IMR-90 (cell line): Measurements from ENCODE around the gene MNT. TPM values are rescaled to one million over a fixed set of nuclear protein-coding genes. Genes with fewer than 3 reads are reported as not detected.

Experiments
- ATAC-seq: fragments of 200-7000 bp; cut with Tn5 transposase; 2 replicates; pipeline ENCODE4 v1.9.1; 2020; ENCODE audit warnings: low read depth, mild to moderate bottlenecking, moderate library complexity
- BruUV-seq: library from RNA; stranded (reverse); fragments of 400-500 nt; replicated peaks from 2 replicates; lab custom pipeline; 2021; lab: Mats Ljungman, UMichigan
- CTCF ChIA-PET: fragments of 300-600 bp; formaldehyde crosslinking; extraction: SDS; loops from one replicate; lab custom pipeline; 2021; ENCODE audit warnings: antibody characterized with exemption; lab: Yijun Ruan, JAX
- POLR2A ChIA-PET: fragments of 300-600 bp; sonication (Branson Sonifier 250); formaldehyde crosslinking; loops from one replicate; lab custom pipeline; 2022; ENCODE audit warnings: antibody characterized with exemption; ENCODE audit not compliant: unreplicated experiment; lab: Charles Lee
- DNase-seq: peaks from one replicate; pipeline ENCODE4 v3.0.0; 2013
- H2AFZ ChIP-seq: replicated peaks from 2 replicates; pipeline ENCODE3; 2013; ENCODE audit warnings: low read length, mild to moderate bottlenecking; ENCODE audit not compliant: poor library complexity
- H2AK5ac ChIP-seq: 2 replicates; pipeline ENCODE4 v1.6.1; 2013; ENCODE audit warnings: low read depth, low read length, inconsistent platforms
- H2AK9ac ChIP-seq: replicated peaks from 2 replicates; pipeline ENCODE3; 2013; ENCODE audit warnings: mild to moderate bottlenecking, low read depth, low read length, moderate library complexity; ENCODE audit not compliant: poor library complexity
- H2BK120ac ChIP-seq: 2 replicates; pipeline ENCODE4 v1.6.1; 2013; ENCODE audit warnings: low read depth, low read length, inconsistent platforms
- H2BK15ac ChIP-seq: 3 replicates; pipeline ENCODE4 v1.6.1; 2013; ENCODE audit warnings: low read depth, low read length, inconsistent platforms
- H2BK20ac ChIP-seq: 2 replicates; pipeline ENCODE4 v1.6.1; 2013; ENCODE audit warnings: low read depth, mild to moderate bottlenecking, inconsistent platforms, low read length, moderate library complexity
- H2BK5ac ChIP-seq: 2 replicates; pipeline ENCODE4 v1.6.1; 2013; ENCODE audit warnings: mild to moderate bottlenecking, low read depth, low read length, inconsistent platforms; ENCODE audit not compliant: poor library complexity, severe bottlenecking
- H3K14ac ChIP-seq: replicated peaks from 2 replicates; pipeline ENCODE4 v1.6.1; 2013; ENCODE audit warnings: low read depth, low read length, inconsistent platforms
- H3K18ac ChIP-seq: 2 replicates; pipeline ENCODE4 v1.6.1; 2013; ENCODE audit warnings: low read depth, low read length, control low read depth
- H3K23ac ChIP-seq: 2 replicates; pipeline ENCODE4 v1.6.1; 2013; ENCODE audit warnings: low read depth, low read length, inconsistent platforms
- H3K27ac ChIP-seq: 2 replicates; pipeline ENCODE4 v1.5.1; 2013; ENCODE audit warnings: mild to moderate bottlenecking, control low read depth, low read length; ENCODE audit not compliant: insufficient read depth
- H3K27me3 ChIP-seq: 2 replicates; pipeline ENCODE4 v1.6.1; 2013; ENCODE audit warnings: low read length; ENCODE audit not compliant: control insufficient read depth, insufficient read depth
- H3K36me3 ChIP-seq: 2 replicates; pipeline ENCODE4 v1.6.1; 2013; ENCODE audit warnings: low read length, mixed read lengths; ENCODE audit not compliant: control insufficient read depth, insufficient read depth
- H3K4ac ChIP-seq: 2 replicates; pipeline ENCODE4 v1.6.1; 2013; ENCODE audit warnings: low read depth, low read length, inconsistent platforms
- H3K4me1 ChIP-seq: 2 replicates; pipeline ENCODE4 v1.6.1; 2013; ENCODE audit warnings: low read length, mixed read lengths; ENCODE audit not compliant: control insufficient read depth, insufficient read depth
- H3K4me2 ChIP-seq: 2 replicates; pipeline ENCODE4 v1.6.1; 2013; ENCODE audit warnings: low read depth, mild to moderate bottlenecking, control low read depth, low read length, moderate library complexity
- H3K4me3 ChIP-seq: 2 replicates; pipeline ENCODE4 v1.5.1; 2013; ENCODE audit warnings: low read depth, mild to moderate bottlenecking, control low read depth, low read length, moderate library complexity; ENCODE audit not compliant: insufficient read depth
- H3K56ac ChIP-seq: 2 replicates; pipeline ENCODE4 v1.6.1; 2013; ENCODE audit warnings: low read length, inconsistent platforms; ENCODE audit not compliant: insufficient read depth; ENCODE audit errors: extremely low read depth
- H3K79me1 ChIP-seq, 2 experiments: 2 replicates each; pipeline ENCODE4 v1.6.1; 2013; ENCODE audit warnings: low read length in 2 of 2, inconsistent platforms in 1 of 2, low read depth in 1 of 2
- H3K9ac ChIP-seq: 2 replicates; pipeline ENCODE4 v1.6.1; 2013; ENCODE audit warnings: low read depth, low read length, control low read depth
- H3K9me1 ChIP-seq: 2 replicates; pipeline ENCODE4 v1.6.1; 2013; ENCODE audit warnings: low read length, inconsistent platforms; ENCODE audit not compliant: insufficient read depth
- H3K9me3 ChIP-seq: 2 replicates; pipeline ENCODE4 v1.6.1; 2013; ENCODE audit warnings: low read length; ENCODE audit not compliant: control insufficient read depth, insufficient read depth
- H4K20me1 ChIP-seq: 2 replicates; pipeline ENCODE4 v1.6.1; 2013; ENCODE audit warnings: low read length, inconsistent platforms; ENCODE audit not compliant: insufficient read depth
- H4K5ac ChIP-seq: 2 replicates; pipeline ENCODE4 v1.6.1; 2013; ENCODE audit warnings: mild to moderate bottlenecking, low read depth, low read length, control low read depth
- H4K8ac ChIP-seq, 2 experiments: 2 replicates each; pipeline ENCODE4 v1.6.1; 2013; ENCODE audit warnings: low read depth in 2 of 2, low read length in 2 of 2, control low read depth in 1 of 2, inconsistent platforms in 1 of 2
- H4K91ac ChIP-seq: 2 replicates; pipeline ENCODE4 v1.6.1; 2013; ENCODE audit warnings: low read depth, low read length, inconsistent platforms; ENCODE audit not compliant: insufficient read depth
- BHLHE40 ChIP-seq: fragments of 150-350 bp; IDR thresholded peaks from 2 replicates; pipeline ENCODE4 v1.6.1; 2016; ENCODE audit warnings: mild to moderate bottlenecking, low read depth, low read length
- CEBPB ChIP-seq: IDR thresholded peaks from 2 replicates; pipeline ENCODE4 v1.6.1; 2012; ENCODE audit warnings: low read depth, low read length, improper control_type of control experiment
- CHD1 ChIP-seq: IDR thresholded peaks from 2 replicates; pipeline ENCODE4 v1.6.1; 2012; ENCODE audit warnings: low read depth, low read length, improper control_type of control experiment
- ELK1 ChIP-seq: fragments of 150-350 bp; IDR thresholded peaks from 2 replicates; pipeline ENCODE4 v1.6.1; 2016; ENCODE audit warnings: low read depth, mild to moderate bottlenecking, low read length, moderate library complexity, borderline replicate concordance
- FOS ChIP-seq: fragments of 150-350 bp; IDR thresholded peaks from 2 replicates; pipeline ENCODE4 v1.6.1; 2016; ENCODE audit warnings: low read depth, low read length
- MAFK ChIP-seq: IDR thresholded peaks from 2 replicates; pipeline ENCODE4 v1.6.1; 2012; ENCODE audit warnings: low read depth, low read length, improper control_type of control experiment
- MAZ ChIP-seq: IDR thresholded peaks from 2 replicates; pipeline ENCODE4 v1.6.1; 2012; ENCODE audit warnings: low read depth, mild to moderate bottlenecking, low read length, improper control_type of control experiment, moderate library complexity, borderline replicate concordance
- MXI1 ChIP-seq: IDR thresholded peaks from 2 replicates; pipeline ENCODE4 v1.6.1; 2012; ENCODE audit warnings: low read depth, mild to moderate bottlenecking, low read length, moderate library complexity, borderline replicate concordance
- NFE2L2 ChIP-seq: fragments of 150-350 bp; IDR thresholded peaks from 2 replicates; pipeline ENCODE4 v1.6.1; 2016; ENCODE audit warnings: low read depth, mild to moderate bottlenecking, low read length
- POLR2A ChIP-seq: IDR thresholded peaks from 2 replicates; pipeline ENCODE4 v1.6.1; 2012; ENCODE audit warnings: mild to moderate bottlenecking, low read depth, low read length
- RAD21 ChIP-seq: IDR thresholded peaks from 2 replicates; pipeline ENCODE4 v1.6.1; 2012; ENCODE audit warnings: low read length, improper control_type of control experiment
- SMC3 ChIP-seq: fragments of 150-350 bp; IDR thresholded peaks from 2 replicates; pipeline ENCODE4 v1.6.1; 2016; ENCODE audit warnings: low read depth, mild to moderate bottlenecking, antibody characterized with exemption, low read length, moderate library complexity
- USF2 ChIP-seq: fragments of 150-350 bp; IDR thresholded peaks from 2 replicates; pipeline ENCODE4 v1.6.1; 2017; ENCODE audit warnings: mild to moderate bottlenecking, antibody characterized with exemption, low read length, low read depth
- WGBS, 2 experiments: methylation state at CpG; one replicate each; pipeline versions ENCODE4 v1.1.5 to v1.1.7; 2013; ENCODE audit warnings: missing lambda C conversion rate in 2 of 2; ENCODE audit not compliant: insufficient read length in 1 of 2; ENCODE audit errors: extremely low coverage in 2 of 2; 5-methylcytosine and 5-hydroxymethylcytosine counted together
- dilution Hi-C: fragments of 300-500 bp; cut with HindIII; formaldehyde crosslinking; loops from one replicate; pipeline ENCODE4 v1.14.3; 2018; ENCODE audit warnings: low sequenced_read_pairs; ENCODE audit not compliant: unreplicated experiment
- in situ Hi-C: fragments of 300-500 bp; cut with MboI; formaldehyde crosslinking; loops from 3 replicates; pipeline ENCODE4 v1.14.3; 2019; ENCODE audit warnings: low sequenced_read_pairs, inconsistent platforms, mixed read lengths
- intact Hi-C: fragments of 100-400 bp; cut with micrococcal nuclease; formaldehyde crosslinking; loops from 2 replicates; pipeline ENCODE4 v1.10.0; 2022
- polyA plus RNA-seq, 3 experiments: library from polyadenylated mRNA; depleted of rRNA; stranded (reverse); fragments of >200 nt; gene quantifications; 2 replicates each; pipeline ENCODE4 v1.2.3, GENCODE V29; 2012; ENCODE audit warnings: low replicate concordance in 1 of 3
- total RNA-seq: library from RNA; depleted of rRNA; stranded (reverse); fragments of >200 nt; gene quantifications from 2 replicates; pipeline ENCODE4 v1.2.3, GENCODE V29; 2012

Gene MNT
- total and polyA plus RNA-seq, 2 of the 4 experiments (the other 2 are of a cell fraction), result 1.4 to 8.3 TPM

GRCh38 chr17:2371183-2372130 is 29.4 kb downstream of the MNT start (continued):
- TF ChIP-seq SMC3 (no peak), BHLHE40 (no peak)

GRCh38 chr17:2370211-2370589 is 30.7 kb downstream of the MNT start:
- Histone ChIP-seq H4K20me1 (no peaks in the 10 kb centered on the region; the same call in 1 of the 2 replicates), H2BK20ac (no peak overlapping the region), H2AFZ (no peak overlapping the region), H3K56ac (no peak overlapping the region), H3K9me1 (no peaks in the 10 kb centered on the region), H3K79me1 (no peaks in the 10 kb centered on the region), H2AK9ac (no peak overlapping the region), H4K8ac (no peak overlapping the region), H2BK120ac (no peak overlapping the region), H3K4me1 (no peaks in the 10 kb centered on the region), H2BK15ac (no peak overlapping the region), H3K4me3 (no peak overlapping the region), H3K14ac (no peak overlapping the region), H3K9me3 (no peaks in the 10 kb centered on the region), H2AK5ac (no peak overlapping the region), H4K5ac (no peak overlapping the region), H3K9ac (no peak overlapping the region), H3K23ac (no peak overlapping the region), H3K18ac (no peak overlapping the region), H2BK5ac (no peak overlapping the region), H3K27ac (no peak overlapping the region), H4K91ac (no peak overlapping the region), H3K27me3 (no peaks in the 10 kb centered on the region), H3K4me2 (no peak overlapping the region), H3K36me3 (peaks cover 33% of the 10 kb centered on the region), H3K4ac (no peak overlapping the region)
- no peak for ATAC-seq
- WGBS, 2 experiments, result 83% methylated on average over 5 of the region's 11 CpGs; no CpG with 5 or more reads in 1 of the 2 experiments
- intact Hi-C loops (no loop called here), in situ Hi-C loops (no loop called here), dilution Hi-C loops (no loop called here)
- BruUV-seq, result no TSS peak
- TF ChIP-seq MXI1, result no peak
- no peak for TF ChIP-seq SMC3
- TF ChIP-seq RAD21, result no peak
- TF ChIP-seq ELK1, result no peak
- TF ChIP-seq FOS, result no peak
- TF ChIP-seq MAFK, result no peak
- TF ChIP-seq CHD1, result no peak
- TF ChIP-seq CEBPB, result no peak
- no peak for TF ChIP-seq NFE2L2
- TF ChIP-seq USF2, result no peak
- no peak for TF ChIP-seq BHLHE40
- TF ChIP-seq POLR2A, result no peak
- TF ChIP-seq MAZ, result no peak
- DNase-seq, result no peak
- ChIA-PET CTCF (interaction anchor here (1.2 kb wide), 1 partner anchor 13 kb away, joined by 3 read pairs; no protein-coding TSS in a partner anchor), POLR2A (no interaction called here)
